Colon (tissue), 2 donors: ENCODE data around the gene CD209.
"Not testable (repeated sequence)": the region's sequence is repeated elsewhere in the genome, so short reads cannot be mapped to it uniquely, and the experiment has no call there.

Source experiments
- FAIRE-seq: peaks from 2 replicates; lab custom pipeline; 2012; peaks lifted over from hg19 to GRCh38; lab: Jason Lieb, UNC
- donor health status: control.
- donor health status: control.

The CD209 gene

GRCh38 chr19:7746903-7747884, at the start of gene CD209:
Gene CD209, minus strand, starts transcription at chr19:7747534. Its CDS starts 23 bp downstream, at chr19:7747511.
- FAIRE-seq: no peak

- FAIRE-seq: no peak
These were observed 48.3 kb upstream of the CD209 start for GRCh38 chr19:7795555-7796161.

GRCh38 chr19:7793493-7793892, 46.2 kb upstream of the CD209 start:
- no peak for FAIRE-seq

GRCh38 chr19:7792701-7793100, 45.4 kb upstream of the CD209 start:
- not testable (repeated sequence) for FAIRE-seq

- FAIRE-seq: no peak
These were observed 44.9 kb upstream of the CD209 start for GRCh38 chr19:7792281-7792680.

- FAIRE-seq: no peak
These were observed 43.1 kb upstream of the CD209 start for GRCh38 chr19:7790416-7790815.

- FAIRE-seq: no peak
These were observed 42.1 kb upstream of the CD209 start for GRCh38 chr19:7789447-7789846.

- FAIRE-seq: no peak
These were observed 41.6 kb upstream of the CD209 start for GRCh38 chr19:7788933-7789323.

GRCh38 chr19:7788178-7788932, 41.0 kb upstream of the CD209 start:
- no peak for FAIRE-seq

GRCh38 chr19:7787602-7788177, 40.4 kb upstream of the CD209 start:
- FAIRE-seq: no peak

GRCh38 chr19:7787141-7787540, 39.8 kb upstream of the CD209 start:
- FAIRE-seq: no peak

- FAIRE-seq: no peak
These were observed 37.5 kb upstream of the CD209 start for GRCh38 chr19:7784856-7785255.

- FAIRE-seq: no peak
These were observed 36.7 kb upstream of the CD209 start for GRCh38 chr19:7783991-7784423.

GRCh38 chr19:7781157-7781556, 33.8 kb upstream of the CD209 start:
- no peak for FAIRE-seq

- no peak for FAIRE-seq
These were observed 32.5 kb upstream of the CD209 start for GRCh38 chr19:7779631-7780486.

- no peak for FAIRE-seq
These were observed 30.7 kb upstream of the CD209 start for GRCh38 chr19:7778081-7778480.

GRCh38 chr19:7775761-7776160, 28.4 kb upstream of the CD209 start:
- FAIRE-seq: no peak

GRCh38 chr19:7773841-7774240, 26.5 kb upstream of the CD209 start:
- FAIRE-seq: no peak

- no peak for FAIRE-seq
These were observed 25.5 kb upstream of the CD209 start for GRCh38 chr19:7772752-7773291.

- FAIRE-seq: no peak
These were observed 23.7 kb upstream of the CD209 start for GRCh38 chr19:7771072-7771471.

- FAIRE-seq: no peak
These were observed 21.8 kb upstream of the CD209 start for GRCh38 chr19:7769171-7769570.
